GM12892 (cell line): ENCODE results near the gene JARID2.

Experiments used
- POLR2A ChIP-seq: IDR thresholded peaks from 2 replicates; pipeline ENCODE4 v1.6.1; 2011; ENCODE audit warnings: low read depth, low read length, control low read depth
- POLR2AphosphoS5 ChIP-seq: IDR thresholded peaks from 2 replicates; pipeline ENCODE4 v1.6.1; 2011; ENCODE audit warnings: low read depth, low read length, control low read depth

GRCh38 chr6:15491986-15492269, 246.1 kb downstream of the JARID2 start:
- TF ChIP-seq POLR2A: no peak
- no peak for TF ChIP-seq POLR2AphosphoS5
